Measurements from ENCODE around the gene DNAJB13. TPM values are rescaled to one million over a fixed set of nuclear protein-coding genes. Genes with fewer than 3 reads are reported as not detected.

DNAJB13 gene
- total and polyA plus RNA-seq, 8 donors: 0.22 to 2.1 (median 0.47) TPM

DNA sequence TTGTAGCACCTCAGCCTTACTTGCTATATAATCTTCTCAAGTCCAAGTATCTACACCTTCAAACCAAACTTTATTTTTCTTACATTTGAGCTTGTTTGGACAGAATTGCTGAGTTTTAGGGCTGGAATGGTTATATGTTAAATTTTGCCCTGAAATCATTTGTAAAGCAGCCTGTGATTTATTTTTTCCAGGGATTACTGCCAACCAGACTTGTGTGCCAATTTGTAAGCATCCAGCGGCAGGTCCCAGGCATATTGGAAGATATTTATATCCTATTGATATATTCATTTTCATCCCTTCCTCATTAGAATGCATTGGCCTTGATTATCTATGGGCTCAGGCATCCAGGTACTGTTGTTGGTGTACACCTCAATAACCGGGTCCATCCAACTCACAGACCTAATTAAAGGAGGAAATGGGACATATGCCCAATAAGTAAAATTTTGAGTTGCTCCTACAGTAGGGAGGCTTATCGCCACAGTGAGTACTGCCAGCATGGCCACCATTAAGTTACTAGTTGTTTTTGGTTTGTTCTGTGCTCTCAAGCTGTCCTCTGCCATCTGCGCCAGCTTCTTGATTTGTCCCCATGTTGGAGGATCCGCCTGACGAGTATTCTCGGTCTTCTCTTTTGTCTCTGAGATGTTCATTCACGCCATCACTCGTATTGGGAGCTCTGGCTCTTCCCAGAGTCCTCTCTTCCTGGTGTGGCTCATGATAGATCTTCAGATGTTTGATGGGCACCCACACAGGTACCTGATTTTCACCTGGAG is 9.8 kb upstream of the DNAJB13 start:
- no peak overlapping the region for H3K4me3 ChIP-seq
- FAIRE-seq: no peak
- WGBS, 2 donors: 95 to 97% methylated on average over 9 of the region's 9 CpGs

DNA sequence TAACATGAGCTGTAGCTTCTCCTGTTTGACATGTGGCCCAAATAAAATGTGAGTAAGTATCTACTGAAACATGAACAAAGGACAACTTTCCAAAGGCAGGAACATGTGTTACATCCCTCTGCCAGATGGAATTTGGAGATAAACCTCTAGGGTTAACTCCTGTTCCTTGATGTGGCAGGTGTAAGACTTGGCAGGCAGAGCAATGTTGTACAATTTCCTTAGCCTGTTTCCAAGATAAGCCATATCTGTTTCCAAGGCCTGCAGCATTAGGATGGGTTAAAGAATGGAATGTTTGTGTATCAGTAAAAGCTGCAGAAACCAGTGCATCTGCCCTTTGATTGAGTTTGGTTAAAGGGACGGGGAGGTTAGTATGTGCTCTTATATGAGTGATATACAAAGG is 8.8 kb upstream of the DNAJB13 start:
- FAIRE-seq: no peak
- Histone ChIP-seq H3K27ac (no peak overlapping the region), H3K36me3 (no peaks in the 10 kb centered on the region), H3K9me3 (no peaks in the 10 kb centered on the region), H3K27me3 (no peaks in the 10 kb centered on the region), H3K4me3 (no peak overlapping the region), H3K4me1 (no peaks in the 10 kb centered on the region)
- ATAC-seq: no peak
- no peak for DNase-seq
- TF ChIP-seq, protein P1, sequence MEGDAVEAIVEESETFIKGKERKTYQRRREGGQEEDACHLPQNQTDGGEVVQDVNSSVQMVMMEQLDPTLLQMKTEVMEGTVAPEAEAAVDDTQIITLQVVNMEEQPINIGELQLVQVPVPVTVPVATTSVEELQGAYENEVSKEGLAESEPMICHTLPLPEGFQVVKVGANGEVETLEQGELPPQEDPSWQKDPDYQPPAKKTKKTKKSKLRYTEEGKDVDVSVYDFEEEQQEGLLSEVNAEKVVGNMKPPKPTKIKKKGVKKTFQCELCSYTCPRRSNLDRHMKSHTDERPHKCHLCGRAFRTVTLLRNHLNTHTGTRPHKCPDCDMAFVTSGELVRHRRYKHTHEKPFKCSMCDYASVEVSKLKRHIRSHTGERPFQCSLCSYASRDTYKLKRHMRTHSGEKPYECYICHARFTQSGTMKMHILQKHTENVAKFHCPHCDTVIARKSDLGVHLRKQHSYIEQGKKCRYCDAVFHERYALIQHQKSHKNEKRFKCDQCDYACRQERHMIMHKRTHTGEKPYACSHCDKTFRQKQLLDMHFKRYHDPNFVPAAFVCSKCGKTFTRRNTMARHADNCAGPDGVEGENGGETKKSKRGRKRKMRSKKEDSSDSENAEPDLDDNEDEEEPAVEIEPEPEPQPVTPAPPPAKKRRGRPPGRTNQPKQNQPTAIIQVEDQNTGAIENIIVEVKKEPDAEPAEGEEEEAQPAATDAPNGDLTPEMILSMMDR (IDR thresholded peaks at IDR 0.05): no peak
- intact Hi-C loops (cut with DNase I): no loop called here
- WGBS, 2 donors: 90 to 96% methylated on average over 1 of the region's 1 CpG

More for the DNA sequence above, 9.8 kb upstream of the DNAJB13 start:
- Histone ChIP-seq H3K4me1 (no peaks in the 10 kb centered on the region), H3K27me3 (no peaks in the 10 kb centered on the region), H3K36me3 (no peaks in the 10 kb centered on the region), H3K27ac (no peak overlapping the region), H3K9me3 (no peaks in the 10 kb centered on the region)
- ATAC-seq (no peak), DNase-seq (no peak)
- intact Hi-C loops (cut with DNase I): no loop called here
- TF ChIP-seq, protein P1 (IDR thresholded peaks at IDR 0.05): no peak

DNA sequence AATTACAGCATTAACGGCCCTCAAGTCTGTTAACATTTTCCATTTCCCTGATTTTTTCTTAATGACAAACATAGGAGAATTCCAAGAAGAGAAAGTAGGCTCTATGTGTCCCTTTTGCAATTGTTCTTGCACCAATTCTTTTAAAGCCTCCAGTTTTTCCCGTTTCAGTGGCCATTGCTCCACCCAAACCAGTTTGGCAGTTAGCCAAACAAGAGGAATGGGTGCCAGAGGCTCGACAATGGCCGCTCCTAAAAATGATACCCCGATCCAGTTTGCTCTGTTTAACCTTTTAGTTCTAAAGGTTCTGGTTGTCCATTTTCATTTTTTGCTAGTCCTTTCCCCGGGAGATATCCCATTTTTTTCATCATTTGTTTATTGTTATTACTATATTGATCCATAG is 6.7 kb upstream of the DNAJB13 start:
- H3K27ac ChIP-seq: no peak overlapping the region
- intact Hi-C loops (cut with DNase I): no loop called here
- FAIRE-seq (no peak), DNase-seq (no peak), ATAC-seq (no peak)
- TF ChIP-seq, protein P1 (IDR thresholded peaks at IDR 0.05): no peak
- H3K4me1 ChIP-seq: no peaks in the 10 kb centered on the region
- H3K27me3 ChIP-seq: no peaks in the 10 kb centered on the region
- no peaks in the 10 kb centered on the region for H3K9me3 ChIP-seq
- 57 to 64% methylated on average over 6 of the region's 6 CpGs for WGBS, 2 donors
- H3K4me3 ChIP-seq: no peak overlapping the region
- no peaks in the 10 kb centered on the region for H3K36me3 ChIP-seq

DNA sequence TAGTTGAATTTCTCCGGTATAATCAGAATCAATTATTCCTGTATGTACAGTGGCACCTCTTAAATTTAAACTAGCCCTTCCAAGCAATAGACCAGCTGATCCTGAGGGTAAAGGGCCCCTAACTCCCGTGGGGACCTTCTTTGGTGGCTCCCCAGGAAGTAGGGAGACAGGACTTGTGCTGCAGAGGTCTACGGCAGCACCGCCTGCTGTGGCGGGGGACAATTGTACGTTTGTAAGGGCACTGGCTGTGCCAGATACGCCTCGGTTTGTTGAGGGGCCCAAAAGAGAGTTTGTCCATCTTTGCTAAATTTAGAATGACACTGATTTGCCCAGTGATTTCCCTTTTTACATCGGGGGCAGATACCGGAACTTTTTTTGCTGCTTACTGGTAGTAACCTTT is 5.9 kb upstream of the DNAJB13 start:
- WGBS, 2 donors: 82 to 86% methylated on average over 10 of the region's 10 CpGs
- Histone ChIP-seq H3K4me1 (no peaks in the 10 kb centered on the region), H3K27ac (no peak overlapping the region), H3K9me3 (no peaks in the 10 kb centered on the region), H3K4me3 (no peak overlapping the region), H3K36me3 (no peaks in the 10 kb centered on the region), H3K27me3 (no peaks in the 10 kb centered on the region)
- intact Hi-C loops (cut with DNase I): no loop called here
- no peak for ATAC-seq
- FAIRE-seq: no peak
- no peak for DNase-seq
- TF ChIP-seq, protein P1 (IDR thresholded peaks at IDR 0.05): no peak

DNA sequence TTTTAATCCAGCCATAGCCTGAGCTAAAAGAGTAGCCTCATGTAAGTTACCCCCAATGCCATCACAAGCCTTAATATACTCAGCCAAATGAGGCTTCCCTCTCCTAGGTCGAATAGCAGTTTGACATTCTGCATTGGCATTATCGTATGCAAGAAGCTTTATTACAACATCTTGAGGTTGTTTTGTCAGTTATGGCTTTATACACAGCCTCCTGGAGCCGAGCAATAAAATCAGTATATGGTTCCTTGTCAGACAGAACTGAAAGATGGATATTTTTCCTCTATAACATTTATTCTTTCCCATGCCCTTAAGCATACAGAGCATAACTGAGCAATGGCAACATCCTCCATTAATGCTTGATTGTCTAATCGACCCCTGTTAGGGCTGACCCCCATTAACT is 5.4 kb upstream of the DNAJB13 start:
- no peak for ATAC-seq
- 59 to 66% methylated on average over 4 of the region's 4 CpGs for WGBS, 2 donors
- no peaks in the 10 kb centered on the region for H3K9me3 ChIP-seq

More for the DNA sequence above, 5.4 kb upstream of the DNAJB13 start:
- H3K4me1 ChIP-seq: no peaks in the 10 kb centered on the region
- H3K4me3 ChIP-seq: no peak overlapping the region
- no peak overlapping the region for H3K27ac ChIP-seq
- no peaks in the 10 kb centered on the region for H3K27me3 ChIP-seq
- FAIRE-seq (no peak), DNase-seq (no peak)
- TF ChIP-seq, protein P1 (IDR thresholded peaks at IDR 0.05): no peak
- no peaks in the 10 kb centered on the region for H3K36me3 ChIP-seq
- intact Hi-C loops (cut with DNase I): no loop called here

Data from pancreas (tissue), 10 donors.